Measurements from ENCODE around the gene GCNT1. TPM values are rescaled to one million over a fixed set of nuclear protein-coding genes. Genes with fewer than 3 reads are reported as not detected.

The GCNT1 gene
- total and polyA plus RNA-seq, 2 experiments from 2014 or later = 43.4 to 59.3 TPM

GRCh38 chr9:76528642-76529190 lies 69.7 kb downstream of the GCNT1 start:
- H3K9me3 ChIP-seq (ENCODE audit: low read depth) = no peaks in the 10 kb centered on the region
- H4K20me1 ChIP-seq (ENCODE audit: insufficient read depth, poor library complexity, severe bottlenecking) = no peaks in the 10 kb centered on the region
- DNase-seq (ENCODE audit: low spot score) = no peak
- no peak for TF ChIP-seq EZH2phosphoT487 (IDR thresholded peaks at IDR 0.05; ENCODE audit: low read depth, severe bottlenecking, unreplicated experiment)
- TF ChIP-seq EZH2 (IDR thresholded peaks at IDR 0.05; ENCODE audit: borderline replicate concordance) = no peak
- TF ChIP-seq CTCF (IDR thresholded peaks at IDR 0.05; ENCODE audit: poor library complexity) = no peak
- H3K27ac ChIP-seq = no peak overlapping the region
- no peak overlapping the region for H2AFZ ChIP-seq
- WGBS (ENCODE audit: low lambda C conversion rate, missing lambda C conversion rate) = 93% methylated on average over 20 of the region's 20 CpGs
- peaks cover 4% of the 10 kb centered on the region for H3K4me1 ChIP-seq (ENCODE audit: insufficient read depth)
- no peaks in the 10 kb centered on the region for H3K79me2 ChIP-seq
- no peak overlapping the region for H3K4me2 ChIP-seq
- no peaks in the 10 kb centered on the region for H3K9me2 ChIP-seq (replicated peaks; ENCODE audit: insufficient read depth)
- H3K36me3 ChIP-seq (replicated peaks; ENCODE audit: insufficient read depth, low read depth) = no peaks in the 10 kb centered on the region
- no peaks in the 10 kb centered on the region for H3K27me3 ChIP-seq
- H3K4me3 ChIP-seq = no peak overlapping the region

GRCh38 chr9:76529653-76530052 lies 70.7 kb downstream of the GCNT1 start:
- H3K4me2 ChIP-seq = no peak overlapping the region
- no peak for DNase-seq (ENCODE audit: low spot score)
- H3K4me3 ChIP-seq = no peak overlapping the region
- 96% methylated on average over 5 of the region's 5 CpGs for WGBS (ENCODE audit: low lambda C conversion rate, missing lambda C conversion rate)
- H3K4me1 ChIP-seq (ENCODE audit: insufficient read depth) = peaks cover 4% of the 10 kb centered on the region
- no peaks in the 10 kb centered on the region for H3K9me2 ChIP-seq (replicated peaks; ENCODE audit: insufficient read depth)
- H3K9me3 ChIP-seq (ENCODE audit: low read depth) = no peaks in the 10 kb centered on the region
- H3K27ac ChIP-seq = no peak overlapping the region
- TF ChIP-seq EZH2phosphoT487 (IDR thresholded peaks at IDR 0.05; ENCODE audit: low read depth, severe bottlenecking, unreplicated experiment) (no peak), CTCF (IDR thresholded peaks at IDR 0.05; ENCODE audit: poor library complexity) (no peak), EZH2 (IDR thresholded peaks at IDR 0.05; ENCODE audit: borderline replicate concordance) (no peak)
- no peaks in the 10 kb centered on the region for H4K20me1 ChIP-seq (ENCODE audit: insufficient read depth, poor library complexity, severe bottlenecking)
- H2AFZ ChIP-seq = no peak overlapping the region
- no peaks in the 10 kb centered on the region for H3K27me3 ChIP-seq
- H3K79me2 ChIP-seq = no peaks in the 10 kb centered on the region
- H3K36me3 ChIP-seq (replicated peaks; ENCODE audit: insufficient read depth, low read depth) = no peaks in the 10 kb centered on the region

- H3K9me2 ChIP-seq (replicated peaks; ENCODE audit: insufficient read depth) = no peaks in the 10 kb centered on the region
- H3K9me3 ChIP-seq (ENCODE audit: low read depth) = no peaks in the 10 kb centered on the region
- DNase-seq (ENCODE audit: low spot score) = no peak
- H3K79me2 ChIP-seq = no peaks in the 10 kb centered on the region
- TF ChIP-seq CTCF (IDR thresholded peaks at IDR 0.05; ENCODE audit: poor library complexity) (no peak), EZH2 (IDR thresholded peaks at IDR 0.05; ENCODE audit: borderline replicate concordance) (no peak)
- H3K4me1 ChIP-seq (ENCODE audit: insufficient read depth) = peaks cover 4% of the 10 kb centered on the region
- 63% methylated on average over 6 of the region's 6 CpGs for WGBS (ENCODE audit: low lambda C conversion rate, missing lambda C conversion rate)
- H3K27ac ChIP-seq = no peak overlapping the region
- H2AFZ ChIP-seq = no peak overlapping the region
- no peaks in the 10 kb centered on the region for H3K36me3 ChIP-seq (replicated peaks; ENCODE audit: insufficient read depth, low read depth)
- H3K4me2 ChIP-seq = no peak overlapping the region
- H3K4me3 ChIP-seq = no peak overlapping the region
- no peaks in the 10 kb centered on the region for H4K20me1 ChIP-seq (ENCODE audit: insufficient read depth, poor library complexity, severe bottlenecking)
- no peaks in the 10 kb centered on the region for H3K27me3 ChIP-seq
These were observed 71.6 kb downstream of the GCNT1 start for GRCh38 chr9:76530458-76531110.
